GM06990 (cell line): ENCODE measurements around the gene DONSON.

Experiments used
- DNase-seq: peaks from one replicate; pipeline ENCODE4 v3.0.0-alpha.2; 2011; ENCODE audit not compliant: insufficient read length; ENCODE audit errors: extremely low read depth
- H3K27me3 ChIP-seq: replicated peaks from 2 replicates; pipeline ENCODE4 v1.6.0; 2011; ENCODE audit warnings: low read length; ENCODE audit not compliant: control insufficient read depth, insufficient read depth
- H3K36me3 ChIP-seq: 2 replicates; pipeline ENCODE4 v1.5.1; 2011; ENCODE audit warnings: low read length; ENCODE audit not compliant: control insufficient read depth, insufficient read depth
- H3K4me3 ChIP-seq: replicated peaks from 2 replicates; pipeline ENCODE4 v1.5.1; 2011; ENCODE audit warnings: low read depth, mild to moderate bottlenecking, control low read depth, low read length
- CTCF ChIP-seq: IDR thresholded peaks from 2 replicates; pipeline ENCODE4 v1.5.1; 2011; ENCODE audit warnings: low read length, control low read depth, mild to moderate bottlenecking, inconsistent platforms; ENCODE audit not compliant: insufficient read depth, poor library complexity, severe bottlenecking

The DONSON gene

DNA sequence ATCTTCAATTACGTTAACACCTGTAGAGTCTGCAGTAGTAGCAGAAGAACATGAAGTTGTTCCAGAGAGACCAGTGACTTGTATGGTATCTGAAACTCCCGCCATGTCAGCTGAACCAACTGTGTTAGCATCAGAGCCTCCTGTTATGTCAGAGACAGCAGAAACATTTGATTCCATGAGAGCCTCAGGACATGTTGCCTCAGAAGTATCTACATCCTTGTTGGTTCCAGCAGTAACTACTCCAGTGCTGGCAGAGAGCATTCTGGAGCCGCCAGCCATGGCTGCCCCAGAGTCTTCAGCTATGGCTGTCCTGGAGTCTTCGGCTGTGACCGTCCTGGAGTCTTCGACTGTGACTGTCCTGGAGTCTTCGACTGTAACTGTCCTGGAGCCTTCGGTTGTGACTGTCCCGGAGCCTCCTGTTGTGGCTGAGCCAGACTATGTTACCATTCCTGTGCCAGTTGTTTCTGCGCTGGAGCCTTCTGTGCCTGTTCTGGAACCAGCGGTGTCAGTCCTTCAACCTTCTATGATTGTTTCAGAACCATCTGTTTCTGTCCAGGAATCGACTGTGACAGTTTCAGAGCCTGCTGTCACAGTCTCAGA is 35.4 kb downstream of the DONSON start:
- DNase-seq = no peak
- Histone ChIP-seq H3K4me3 (no peak overlapping the region), H3K27me3 (no peaks in the 10 kb centered on the region), H3K36me3 (peaks cover 51% of the 10 kb centered on the region)
- no peak for TF ChIP-seq CTCF

DNA sequence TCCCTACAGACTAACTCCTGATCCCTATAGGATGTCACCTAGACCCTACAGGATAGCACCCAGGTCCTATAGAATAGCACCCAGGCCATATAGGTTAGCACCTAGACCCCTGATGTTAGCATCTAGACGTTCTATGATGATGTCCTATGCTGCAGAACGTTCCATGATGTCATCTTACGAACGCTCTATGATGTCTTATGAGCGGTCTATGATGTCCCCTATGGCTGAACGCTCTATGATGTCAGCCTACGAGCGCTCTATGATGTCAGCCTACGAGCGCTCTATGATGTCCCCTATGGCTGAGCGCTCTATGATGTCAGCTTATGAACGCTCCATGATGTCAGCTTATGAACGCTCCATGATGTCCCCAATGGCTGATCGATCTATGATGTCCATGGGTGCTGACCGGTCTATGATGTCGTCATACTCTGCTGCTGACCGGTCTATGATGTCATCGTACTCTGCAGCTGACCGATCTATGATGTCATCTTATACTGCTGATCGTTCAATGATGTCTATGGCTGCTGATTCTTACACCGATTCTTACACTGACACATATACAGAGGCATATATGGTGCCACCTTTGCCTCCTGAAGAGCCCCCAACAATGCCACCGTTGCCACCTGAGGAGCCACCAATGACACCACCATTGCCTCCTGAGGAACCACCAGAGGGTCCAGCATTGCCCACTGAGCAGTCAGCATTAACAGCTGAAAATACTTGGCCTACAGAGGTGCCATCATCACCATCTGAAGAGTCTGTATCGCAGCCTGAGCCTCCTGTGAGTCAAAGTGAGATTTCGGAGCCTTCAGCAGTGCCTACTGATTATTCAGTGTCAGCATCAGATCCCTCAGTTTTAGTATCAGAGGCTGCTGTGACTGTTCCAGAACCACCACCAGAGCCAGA is 36.1 kb downstream of the DONSON start:
- no peak for TF ChIP-seq CTCF
- H3K36me3 ChIP-seq = peaks cover 48% of the 10 kb centered on the region

GRCh38 chr21:33551664-33552063 is 36.8 kb downstream of the DONSON start:
- no peak for DNase-seq
- Histone ChIP-seq H3K27me3 (no peaks in the 10 kb centered on the region), H3K4me3 (no peak overlapping the region), H3K36me3 (peaks cover 46% of the 10 kb centered on the region)
- no peak for TF ChIP-seq CTCF

More for the DNA sequence above, 36.1 kb downstream of the DONSON start:
- no peak for DNase-seq
- Histone ChIP-seq H3K27me3 (no peaks in the 10 kb centered on the region), H3K4me3 (no peak overlapping the region)

DNA sequence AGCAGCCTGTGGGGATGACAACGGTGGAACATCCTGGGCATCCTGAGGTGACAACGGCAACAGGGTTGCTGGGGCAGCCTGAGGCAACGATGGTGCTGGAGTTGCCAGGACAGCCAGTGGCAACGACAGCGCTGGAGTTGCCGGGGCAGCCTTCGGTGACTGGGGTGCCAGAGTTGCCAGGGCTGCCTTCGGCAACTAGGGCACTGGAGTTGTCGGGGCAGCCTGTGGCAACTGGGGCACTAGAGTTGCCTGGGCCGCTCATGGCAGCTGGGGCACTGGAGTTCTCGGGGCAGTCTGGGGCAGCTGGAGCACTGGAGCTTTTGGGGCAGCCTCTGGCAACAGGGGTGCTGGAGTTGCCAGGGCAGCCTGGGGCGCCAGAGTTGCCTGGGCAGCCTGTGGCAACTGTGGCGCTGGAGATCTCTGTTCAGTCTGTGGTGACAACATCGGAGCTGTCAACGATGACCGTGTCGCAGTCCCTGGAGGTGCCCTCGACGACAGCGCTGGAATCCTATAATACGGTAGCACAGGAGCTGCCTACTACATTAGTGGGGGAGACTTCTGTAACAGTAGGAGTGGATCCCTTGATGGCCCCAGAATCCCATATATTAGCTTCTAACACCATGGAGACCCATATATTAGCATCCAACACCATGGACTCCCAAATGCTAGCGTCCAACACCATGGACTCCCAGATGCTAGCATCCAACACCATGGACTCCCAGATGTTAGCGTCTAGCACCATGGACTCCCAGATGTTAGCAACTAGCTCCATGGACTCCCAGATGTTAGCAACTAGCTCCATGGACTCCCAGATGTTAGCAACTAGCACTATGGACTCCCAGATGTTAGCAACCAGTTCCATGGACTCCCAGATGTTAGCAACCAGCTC is 37.5 kb downstream of the DONSON start:
- Histone ChIP-seq H3K36me3 (peaks cover 44% of the 10 kb centered on the region), H3K4me3 (no peak overlapping the region), H3K27me3 (no peaks in the 10 kb centered on the region)
- no peak for DNase-seq
- no peak for TF ChIP-seq CTCF

GRCh38 chr21:33549848-33550771 is 38.4 kb downstream of the DONSON start:
- Histone ChIP-seq H3K27me3 (no peaks in the 10 kb centered on the region), H3K36me3 (peaks cover 44% of the 10 kb centered on the region), H3K4me3 (no peak overlapping the region)
- no peak for DNase-seq
- no peak for TF ChIP-seq CTCF
